ENCODE data around the gene DOCK10. TPM values are rescaled to one million over a fixed set of nuclear protein-coding genes. Genes with fewer than 3 reads are reported as not detected.
A peak's percentile ranks its signal among the peaks of the same experiment; 100 is the strongest.

Gene DOCK10
- total and polyA plus RNA-seq, 10 of the 15 experiments (the other 5 are each of a cell fraction or from before 2014, with no cell fraction given) = 16.9 to 120 (median 85.5) TPM

GRCh38 chr2:225017098-225017685, 25.1 kb downstream of the DOCK10 start (continued):
- TF ChIP-seq, protein P1, sequence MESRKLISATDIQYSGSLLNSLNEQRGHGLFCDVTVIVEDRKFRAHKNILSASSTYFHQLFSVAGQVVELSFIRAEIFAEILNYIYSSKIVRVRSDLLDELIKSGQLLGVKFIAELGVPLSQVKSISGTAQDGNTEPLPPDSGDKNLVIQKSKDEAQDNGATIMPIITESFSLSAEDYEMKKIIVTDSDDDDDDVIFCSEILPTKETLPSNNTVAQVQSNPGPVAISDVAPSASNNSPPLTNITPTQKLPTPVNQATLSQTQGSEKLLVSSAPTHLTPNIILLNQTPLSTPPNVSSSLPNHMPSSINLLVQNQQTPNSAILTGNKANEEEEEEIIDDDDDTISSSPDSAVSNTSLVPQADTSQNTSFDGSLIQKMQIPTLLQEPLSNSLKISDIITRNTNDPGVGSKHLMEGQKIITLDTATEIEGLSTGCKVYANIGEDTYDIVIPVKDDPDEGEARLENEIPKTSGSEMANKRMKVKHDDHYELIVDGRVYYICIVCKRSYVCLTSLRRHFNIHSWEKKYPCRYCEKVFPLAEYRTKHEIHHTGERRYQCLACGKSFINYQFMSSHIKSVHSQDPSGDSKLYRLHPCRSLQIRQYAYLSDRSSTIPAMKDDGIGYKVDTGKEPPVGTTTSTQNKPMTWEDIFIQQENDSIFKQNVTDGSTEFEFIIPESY (IDR thresholded peaks at IDR 0.05) = no peak
- no peak for TF ChIP-seq BMI1 (IDR thresholded peaks at IDR 0.05; ENCODE audit: borderline replicate concordance)
- TF ChIP-seq, protein P2, sequence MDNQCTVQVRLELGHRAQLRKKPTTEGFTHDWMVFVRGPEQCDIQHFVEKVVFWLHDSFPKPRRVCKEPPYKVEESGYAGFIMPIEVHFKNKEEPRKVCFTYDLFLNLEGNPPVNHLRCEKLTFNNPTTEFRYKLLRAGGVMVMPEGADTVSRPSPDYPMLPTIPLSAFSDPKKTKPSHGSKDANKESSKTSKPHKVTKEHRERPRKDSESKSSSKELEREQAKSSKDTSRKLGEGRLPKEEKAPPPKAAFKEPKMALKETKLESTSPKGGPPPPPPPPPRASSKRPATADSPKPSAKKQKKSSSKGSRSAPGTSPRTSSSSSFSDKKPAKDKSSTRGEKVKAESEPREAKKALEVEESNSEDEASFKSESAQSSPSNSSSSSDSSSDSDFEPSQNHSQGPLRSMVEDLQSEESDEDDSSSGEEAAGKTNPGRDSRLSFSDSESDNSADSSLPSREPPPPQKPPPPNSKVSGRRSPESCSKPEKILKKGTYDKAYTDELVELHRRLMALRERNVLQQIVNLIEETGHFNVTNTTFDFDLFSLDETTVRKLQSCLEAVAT (IDR thresholded peaks at IDR 0.05) = no peak

- Histone ChIP-seq H3K27me3 (replicated peaks in 1 of 2; ENCODE audit: control insufficient read depth in 2 of 2, insufficient read depth in 2 of 2, low read length in 1 of 2) (no peaks in the 10 kb centered on the region), H3K4me3 (no peak overlapping the region), H3K9ac (ENCODE audit: control insufficient read depth, insufficient read depth, low read length) (no peak overlapping the region), H3K4me2 (ENCODE audit: control insufficient read depth, insufficient read depth) (no peak overlapping the region), H3K4me1 (ENCODE audit: control insufficient read depth, insufficient read depth, low read length) (peaks cover 13% of the 10 kb centered on the region), H3K36me3 (ENCODE audit: control insufficient read depth in 2 of 2, insufficient read depth in 2 of 2, low read length in 1 of 2) (no peaks in the 10 kb centered on the region), H3K27ac (ENCODE audit: control insufficient read depth, insufficient read depth) (no peak overlapping the region; the same call in 1 of the 2 replicates), H3K9me3 (replicated peaks; ENCODE audit: control insufficient read depth, insufficient read depth, low read length) (no peaks in the 10 kb centered on the region), H3K79me2 (ENCODE audit: control insufficient read depth, insufficient read depth, low read length) (peaks cover 46% of the 10 kb centered on the region), H2AFZ (ENCODE audit: control insufficient read depth, low read depth, low read length) (no peak overlapping the region), H4K20me1 (ENCODE audit: control insufficient read depth, insufficient read depth) (no peaks in the 10 kb centered on the region)
- ATAC-seq (peak; percentile 9), DNase-seq (ENCODE audit: low read depth, low spot score) (no peak), FAIRE-seq (no peak)
- RAD21 ChIA-PET (ENCODE audit: unreplicated experiment) = interaction anchor here (0.8 kb wide), 2 partner anchors 26 to 39 kb away, joined by 3 to 4 read pairs; no protein-coding TSS in a partner anchor
- in situ Hi-C loops (cut with MboI) = loop anchor here (25.0 kb wide), 1 partner anchor 651 kb away; no protein-coding TSS in a partner anchor
- no TSS peak for BruUV-seq (replicated peaks)
- CTCF ChIA-PET = interaction anchor here (1.1 to 2.1 kb wide), 6 partner anchors 9 to 110 kb away, joined by 4 to 15 read pairs (median 6); no protein-coding TSS in a partner anchor
- POLR2A ChIA-PET = interaction anchor here (0.6 to 1.2 kb wide), 6 partner anchors 13 to 1400 kb away, joined by 3 to 9 read pairs (median 4); no protein-coding TSS in a partner anchor
- WGBS (ENCODE audit: insufficient coverage, insufficient replicate concordance, low lambda C conversion rate, missing lambda C conversion rate) = 76% methylated on average over 2 of the region's 2 CpGs
- SMC1A ChIA-PET (ENCODE audit: uncharacterized antibody, unreplicated experiment) = interaction anchor here (0.8 to 6.7 kb wide), 9 partner anchors 7 to 86 kb away, joined by 3 to 53 read pairs (median 7); no protein-coding TSS in a partner anchor
- intact Hi-C loops (cut with micrococcal nuclease; ENCODE audit: unreplicated experiment) = no loop called here
- TF ChIP-seq PKNOX1 (IDR thresholded peaks at IDR 0.05) (peak; percentile 38; the same call in 1 of the 2 replicates), ZNF622 (IDR thresholded peaks at IDR 0.05) (no peak)
Observed at GRCh38 chr2:225013425-225014365, 28.6 kb downstream of the DOCK10 start.
